ENCODE results near the gene GRID2. TPM values are rescaled to one million over a fixed set of nuclear protein-coding genes. Genes with fewer than 3 reads are reported as not detected.

GRID2 gene
- polyA plus RNA-seq, 1 experiment: not detected

- Histone ChIP-seq H3K9me3 (ENCODE audit: control insufficient read depth, insufficient read depth, low read length) (no peaks in the 10 kb centered on the region), H3K27ac (ENCODE audit: low read depth, low read length) (no peak overlapping the region), H3K27me3 (ENCODE audit: control insufficient read depth, insufficient read depth, low read length) (no peaks in the 10 kb centered on the region), H3K4me3 (ENCODE audit: low read depth, low read length) (no peak overlapping the region)
- ChIA-PET POLR2A (no interaction called here), CTCF (no interaction called here)
- TF ChIP-seq CTCF (IDR thresholded peaks at IDR 0.05; ENCODE audit: low read depth, low read length): no peak
- DNase-seq (ENCODE audit: low read depth, low spot score): no peak
Measured at GRCh38 chr4:92455329-92455839, 151.6 kb downstream of the GRID2 start.

DNA sequence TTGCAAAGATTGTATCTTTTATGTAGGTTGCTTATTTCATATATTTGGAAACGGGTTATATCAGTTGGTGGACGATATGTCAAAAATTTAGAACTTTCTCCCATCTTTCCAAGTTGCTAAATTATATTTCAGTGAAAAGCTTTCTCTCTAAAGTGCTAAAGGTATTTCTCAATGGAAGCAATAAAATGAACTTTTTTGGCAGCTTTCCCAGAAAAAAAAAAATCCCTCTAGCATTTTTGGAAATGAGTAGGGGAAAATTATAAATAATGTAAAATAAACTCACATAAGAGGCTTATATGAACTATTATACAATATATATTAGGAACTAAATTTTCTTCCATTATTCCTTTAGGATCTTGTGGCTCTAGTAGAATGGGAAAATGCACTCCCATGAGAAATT lies 152.2 kb downstream of the GRID2 start:
- H3K4me3 ChIP-seq (ENCODE audit: low read depth, low read length): no peak overlapping the region
- H3K9me3 ChIP-seq (ENCODE audit: control insufficient read depth, insufficient read depth, low read length): no peaks in the 10 kb centered on the region
- DNase-seq (ENCODE audit: low read depth, low spot score): no peak
- no peak for TF ChIP-seq CTCF (IDR thresholded peaks at IDR 0.05; ENCODE audit: low read depth, low read length)
- H3K27me3 ChIP-seq (ENCODE audit: control insufficient read depth, insufficient read depth, low read length): no peaks in the 10 kb centered on the region
- ChIA-PET CTCF (no interaction called here), POLR2A (no interaction called here)
- H3K27ac ChIP-seq (ENCODE audit: low read depth, low read length): no peak overlapping the region

GRCh38 chr4:92461732-92462131 lies 158.0 kb downstream of the GRID2 start:
- no peak for TF ChIP-seq CTCF (IDR thresholded peaks at IDR 0.05; ENCODE audit: low read depth, low read length)
- Histone ChIP-seq H3K4me3 (ENCODE audit: low read depth, low read length) (no peak overlapping the region), H3K9me3 (ENCODE audit: control insufficient read depth, insufficient read depth, low read length) (no peaks in the 10 kb centered on the region), H3K27ac (ENCODE audit: low read depth, low read length) (no peak overlapping the region), H3K27me3 (ENCODE audit: control insufficient read depth, insufficient read depth, low read length) (no peaks in the 10 kb centered on the region)
- ChIA-PET POLR2A (no interaction called here), CTCF (no interaction called here)
- no peak for DNase-seq (ENCODE audit: low read depth, low spot score)

GRCh38 chr4:92477298-92477697 lies 173.5 kb downstream of the GRID2 start:
- ChIA-PET POLR2A (no interaction called here), CTCF (no interaction called here)
- no peaks in the 10 kb centered on the region for H3K27me3 ChIP-seq (ENCODE audit: control insufficient read depth, insufficient read depth, low read length)
- no peak for DNase-seq (ENCODE audit: low read depth, low spot score)
- no peaks in the 10 kb centered on the region for H3K9me3 ChIP-seq (ENCODE audit: control insufficient read depth, insufficient read depth, low read length)
- TF ChIP-seq CTCF (IDR thresholded peaks at IDR 0.05; ENCODE audit: low read depth, low read length): no peak
- no peak overlapping the region for H3K4me3 ChIP-seq (ENCODE audit: low read depth, low read length)
- no peak overlapping the region for H3K27ac ChIP-seq (ENCODE audit: low read depth, low read length)

GRCh38 chr4:92483341-92483740 lies 179.6 kb downstream of the GRID2 start:
- H3K4me3 ChIP-seq (ENCODE audit: low read depth, low read length): no peak overlapping the region
- no peak overlapping the region for H3K27ac ChIP-seq (ENCODE audit: low read depth, low read length)
- H3K27me3 ChIP-seq (ENCODE audit: control insufficient read depth, insufficient read depth, low read length): no peaks in the 10 kb centered on the region
- ChIA-PET POLR2A (no interaction called here), CTCF (no interaction called here)
- TF ChIP-seq CTCF (IDR thresholded peaks at IDR 0.05; ENCODE audit: low read depth, low read length): no peak
- no peak for DNase-seq (ENCODE audit: low read depth, low spot score)
- H3K9me3 ChIP-seq (ENCODE audit: control insufficient read depth, insufficient read depth, low read length): no peaks in the 10 kb centered on the region

Measured in AG04450 (cell line).